ENCODE measurements around the gene SRRM5. TPM values are rescaled to one million over a fixed set of nuclear protein-coding genes. Genes with fewer than 3 reads are reported as not detected.

Gene SRRM5
- total and polyA plus RNA-seq, 2 of the 13 experiments (the other 11 are each of a cell fraction or from before 2014, with no cell fraction given), result 0.11 to 0.16 TPM

- no peak for TF ChIP-seq NBN (conservative IDR thresholded peaks at IDR 0.05)
- TF ChIP-seq NRL (CRISPR knock-in tag; IDR thresholded peaks at IDR 0.05; ENCODE audit: borderline replicate concordance), result no peak
- TF ChIP-seq NPAS2 (CRISPR knock-in tag; IDR thresholded peaks at IDR 0.05; ENCODE audit: borderline replicate concordance), result no peak
- no peak for TF ChIP-seq FOXP4 (CRISPR knock-in tag; IDR thresholded peaks at IDR 0.05)
- TF ChIP-seq THAP7 (CRISPR knock-in tag; IDR thresholded peaks at IDR 0.05), result no peak
- TF ChIP-seq ZBTB4 (CRISPR knock-in tag; IDR thresholded peaks at IDR 0.05; ENCODE audit: borderline replicate concordance), result no peak
- TF ChIP-seq ZUFSP (CRISPR knock-in tag; IDR thresholded peaks at IDR 0.05; ENCODE audit: borderline replicate concordance), result no peak
- no peak for TF ChIP-seq SMARCE1 (IDR thresholded peaks at IDR 0.05; ENCODE audit: borderline replicate concordance)
- TF ChIP-seq MTA1 (CRISPR knock-in tag; IDR thresholded peaks at IDR 0.05; ENCODE audit: borderline replicate concordance), result no peak
- TF ChIP-seq ATF7 (IDR thresholded peaks at IDR 0.05), result no peak
- TF ChIP-seq ATF7 (CRISPR knock-in tag; IDR thresholded peaks at IDR 0.05), result no peak
- peak; percentile 88 for TF ChIP-seq RAD21 (CRISPR knock-in tag; IDR thresholded peaks at IDR 0.05)
- TF ChIP-seq IKZF1 (IDR thresholded peaks at IDR 0.05), result no peak
- no peak for TF ChIP-seq MXD1 (CRISPR knock-in tag; IDR thresholded peaks at IDR 0.05)
- no peak for TF ChIP-seq ZFP36L1 (CRISPR knock-in tag; IDR thresholded peaks at IDR 0.05)
- no peak for TF ChIP-seq SP140L (CRISPR knock-in tag; IDR thresholded peaks at IDR 0.05; ENCODE audit: borderline replicate concordance)
- TF ChIP-seq ZNF3 (CRISPR knock-in tag; IDR thresholded peaks at IDR 0.05), result no peak
- no peak for TF ChIP-seq EZH2 (conservative IDR thresholded peaks at IDR 0.05; ENCODE audit: low read depth, low read length)
- TF ChIP-seq LRRFIP1 (CRISPR knock-in tag; conservative IDR thresholded peaks at IDR 0.05), result no peak
These were observed 16.9 kb upstream of the SRRM5 start (continued) for GRCh38 chr19:43594710-43595604.

Measured in HepG2 (cell line).